ENCODE measurements around the gene OPN1MW2. TPM values are rescaled to one million over a fixed set of nuclear protein-coding genes. Genes with fewer than 3 reads are reported as not detected.
"Not testable (repeated sequence)": the region's sequence is repeated elsewhere in the genome, so short reads cannot be mapped to it uniquely, and the experiment has no call there.

The OPN1MW2 gene
- total RNA-seq: not detected
- polyA plus RNA-seq: not detected
- long read RNA-seq, donor 1: 0 reads
- long read RNA-seq, donor 2: 0 reads
- long read RNA-seq, donor 3: 0 reads

GRCh38 chrX:154219456-154219855, at the start of gene OPN1MW2:
OPN1MW2 (plus strand) TSS chrX:154219756; CDS start chrX:154219816, 60 bp downstream.
- intact Hi-C loops (cut with DNase I): not testable (repeated sequence)
- WGBS, 4 donors: no CpG with 5 or more reads among the region's 16 CpGs

GRCh38 chrX:154172535-154172943, 47.0 kb upstream of the OPN1MW2 start:
- peak; percentile 92 to 98 (median 97) for ATAC-seq
- DNase-seq; H3K36me3 ChIP-seq; H3K4me1 ChIP-seq; intact Hi-C loops (cut with DNase I); H3K4me3 ChIP-seq; H3K9me3 ChIP-seq; H3K27ac ChIP-seq; H3K27me3 ChIP-seq: not testable (repeated sequence)
- whole genome bisulfite sequencing, 4 donors: no CpG with 5 or more reads among the region's 11 CpGs

More at GRCh38 chrX:154219456-154219855, at the start of gene OPN1MW2:
- not testable (repeated sequence) for H3K27ac ChIP-seq, H3K36me3 ChIP-seq, DNase-seq, H3K9me3 ChIP-seq, H3K4me3 ChIP-seq, ATAC-seq, H3K27me3 ChIP-seq, H3K4me1 ChIP-seq

- DNase-seq; H3K36me3 ChIP-seq; ATAC-seq; H3K27ac ChIP-seq; H3K4me1 ChIP-seq; H3K4me3 ChIP-seq; H3K27me3 ChIP-seq; H3K9me3 ChIP-seq; intact Hi-C loops (cut with DNase I): not testable (repeated sequence)
- WGBS, 4 donors: no CpG with 5 or more reads among the region's 10 CpGs
Observed at GRCh38 chrX:154174356-154174755, 45.2 kb upstream of the OPN1MW2 start.

GRCh38 chrX:154182296-154182695, 37.3 kb upstream of the OPN1MW2 start, which contains the start of gene OPN1MW:
OPN1MW (plus strand) TSS chrX:154182596; CDS start chrX:154182678, 82 bp downstream.
- H3K27me3 ChIP-seq; DNase-seq; intact Hi-C loops (cut with DNase I); H3K4me1 ChIP-seq; H3K36me3 ChIP-seq; H3K9me3 ChIP-seq; H3K4me3 ChIP-seq; H3K27ac ChIP-seq; ATAC-seq: not testable (repeated sequence)
- no CpG with 5 or more reads among the region's 14 CpGs for WGBS, 4 donors

GRCh38 chrX:154183794-154184193, 35.8 kb upstream of the OPN1MW2 start:
- DNase-seq; H3K27me3 ChIP-seq; H3K27ac ChIP-seq; H3K4me3 ChIP-seq; H3K4me1 ChIP-seq; ATAC-seq; intact Hi-C loops (cut with DNase I); H3K36me3 ChIP-seq; H3K9me3 ChIP-seq: not testable (repeated sequence)
- WGBS, 4 donors: no CpG with 5 or more reads among the region's 8 CpGs

GRCh38 chrX:154192846-154193245, 26.7 kb upstream of the OPN1MW2 start:
- ATAC-seq; H3K9me3 ChIP-seq; H3K36me3 ChIP-seq; H3K4me1 ChIP-seq; H3K27me3 ChIP-seq; DNase-seq; intact Hi-C loops (cut with DNase I); H3K4me3 ChIP-seq; H3K27ac ChIP-seq: not testable (repeated sequence)
- WGBS, 4 donors: no CpG with 5 or more reads among the region's 8 CpGs

GRCh38 chrX:154194316-154194715, 25.2 kb upstream of the OPN1MW2 start:
- intact Hi-C loops (cut with DNase I): not testable (repeated sequence)

GRCh38 chrX:154196466-154196865, 23.1 kb upstream of the OPN1MW2 start:
- H3K36me3 ChIP-seq; H3K27ac ChIP-seq; H3K4me3 ChIP-seq; intact Hi-C loops (cut with DNase I); ATAC-seq; H3K27me3 ChIP-seq; DNase-seq; H3K4me1 ChIP-seq; H3K9me3 ChIP-seq: not testable (repeated sequence)
- no CpG with 5 or more reads among the region's 15 CpGs for WGBS, 4 donors

More at GRCh38 chrX:154194316-154194715, 25.2 kb upstream of the OPN1MW2 start:
- not testable (repeated sequence) for H3K27ac ChIP-seq, H3K4me3 ChIP-seq, H3K9me3 ChIP-seq, H3K36me3 ChIP-seq, H3K27me3 ChIP-seq, DNase-seq, H3K4me1 ChIP-seq
- peak; percentile 50 to 85 (median 70) for ATAC-seq
- WGBS, 4 donors: no CpG with 5 or more reads among the region's 2 CpGs

GRCh38 chrX:154209670-154210418, 9.7 kb upstream of the OPN1MW2 start:
- WGBS, 4 donors: no CpG with 5 or more reads among the region's 21 CpGs
- H3K4me3 ChIP-seq; H3K9me3 ChIP-seq; intact Hi-C loops (cut with DNase I); H3K27me3 ChIP-seq; H3K36me3 ChIP-seq; DNase-seq; H3K4me1 ChIP-seq; H3K27ac ChIP-seq: not testable (repeated sequence)
- ATAC-seq: peak; percentile 94 to 98 (median 95)

- intact Hi-C loops (cut with DNase I); H3K4me1 ChIP-seq; H3K27ac ChIP-seq; H3K4me3 ChIP-seq; H3K27me3 ChIP-seq; ATAC-seq; H3K9me3 ChIP-seq; H3K36me3 ChIP-seq: not testable (repeated sequence)
- peak in 1 of 5 donors; percentile 4 for DNase-seq
- 83 to 91% (median 87%) methylated on average over 3 to 7 of the region's 9 CpGs for WGBS, 4 donors
Observed at GRCh38 chrX:154211057-154211456, 8.5 kb upstream of the OPN1MW2 start.

GRCh38 chrX:154211499-154211898, 8.1 kb upstream of the OPN1MW2 start:
- intact Hi-C loops (cut with DNase I); H3K4me1 ChIP-seq; H3K27me3 ChIP-seq; H3K9me3 ChIP-seq; H3K4me3 ChIP-seq; DNase-seq; ATAC-seq; H3K27ac ChIP-seq; H3K36me3 ChIP-seq: not testable (repeated sequence)
- no CpG with 5 or more reads among the region's 10 CpGs for WGBS, 4 donors

Data from heart left ventricle (tissue), 16 donors.